T-cell (primary cell): ENCODE measurements around the gene PPDPF. TPM values are rescaled to one million over a fixed set of nuclear protein-coding genes. Genes with fewer than 3 reads are reported as not detected.
"Not testable (repeated sequence)": the region's sequence is repeated elsewhere in the genome, so short reads cannot be mapped to it uniquely, and the experiment has no call there.

Experiments
- ATAC-seq, 4 experiments: fragments of 200-7000 bp in 3 of 4; fragments of 150-1000 bp in 1 of 4; cut with Tn5 transposase; replicated peaks in 1 of 4; 1 replicate in 3 of 4; 2 replicates in 1 of 4; pipeline ENCODE4 v1.10.0; 2021; ENCODE audit warnings: moderate library complexity in 3 of 4, mild to moderate bottlenecking in 2 of 4, moderate number of reproducible peaks in 1 of 4
- CTCF ChIA-PET, 2 donors: fragments of 300-600 bp; sonication (Branson Sonifier 250); formaldehyde crosslinking; loops; one replicate each; lab custom pipeline; 2022; ENCODE audit warnings: antibody characterized with exemption in 2 of 2; lab: Charles Lee
- POLR2A ChIA-PET, 2 donors: fragments of 300-600 bp; sonication (Branson Sonifier 250); formaldehyde crosslinking; loops; one replicate each; lab custom pipeline; 2022; ENCODE audit warnings: antibody characterized with exemption in 2 of 2; lab: Charles Lee
- DNase-seq, 35 experiments: peaks; one replicate each; pipeline versions ENCODE4 v3.0.0 to v3.0.0-alpha.2; 2013 to 2023
- H3K27ac ChIP-seq: one replicate; pipeline ENCODE4 v1.5.1; 2013; ENCODE audit warnings: low read length
- H3K27me3 ChIP-seq, 2 experiments: replicated peaks in 1 of 2; 1 replicate in 1 of 2; 2 replicates in 1 of 2; pipeline versions ENCODE4 v1.6.1 to v1.7.0; 2013; ENCODE audit warnings: low read length in 1 of 2, mixed read lengths in 1 of 2; ENCODE audit not compliant: control insufficient read depth in 2 of 2, insufficient read depth in 2 of 2; ENCODE audit errors: extremely low read depth in 1 of 2
- H3K36me3 ChIP-seq, 2 donors: 1 replicate in 1 of 2; 2 replicates in 1 of 2; pipeline versions ENCODE4 v1.6.1 to v1.7.0; 2013; ENCODE audit warnings: low read length in 1 of 2; ENCODE audit not compliant: control insufficient read depth in 2 of 2, insufficient read depth in 1 of 2; ENCODE audit errors: extremely low read depth in 1 of 2
- H3K4me1 ChIP-seq, 2 experiments: 1 replicate in 1 of 2; 2 replicates in 1 of 2; pipeline versions ENCODE4 v1.6.1 to v1.7.0; 2013; ENCODE audit warnings: low read length in 2 of 2, mixed read lengths in 1 of 2; ENCODE audit not compliant: insufficient read depth in 2 of 2, control insufficient read depth in 1 of 2; ENCODE audit errors: extremely low read depth in 1 of 2
- H3K4me3 ChIP-seq, 2 donors: 1 replicate in 1 of 2; 2 replicates in 1 of 2; pipeline versions ENCODE4 v1.5.1 to v1.7.0; 2013; ENCODE audit warnings: mild to moderate bottlenecking in 2 of 2, low read length in 1 of 2, moderate library complexity in 1 of 2; ENCODE audit not compliant: control insufficient read depth in 1 of 2; ENCODE audit errors: extremely low read depth in 1 of 2
- H3K9me3 ChIP-seq: 2 replicates; pipeline ENCODE4 v1.7.0; 2013
- H3K27ac Mint-ChIP-seq, 2 donors: one replicate each; pipeline ENCODE4 v1.8.0; 2020 to 2021; ENCODE audit warnings: mild to moderate bottlenecking in 2 of 2, mixed read lengths in 2 of 2
- H3K27me3 Mint-ChIP-seq, 2 donors: one replicate each; pipeline ENCODE4 v1.8.0; 2021 to 2022; ENCODE audit warnings: mixed read lengths in 2 of 2
- H3K36me3 Mint-ChIP-seq: one replicate; pipeline ENCODE4 v1.8.0; 2021; ENCODE audit warnings: mixed read lengths
- H3K4me1 Mint-ChIP-seq, 3 donors: one replicate each; pipeline ENCODE4 v1.8.0; 2020 to 2022; ENCODE audit warnings: mixed read lengths in 3 of 3, mild to moderate bottlenecking in 1 of 3
- H3K4me3 Mint-ChIP-seq, 3 donors: one replicate each; pipeline ENCODE4 v1.8.0; 2020 to 2022; ENCODE audit warnings: mild to moderate bottlenecking in 3 of 3, mixed read lengths in 3 of 3, moderate library complexity in 3 of 3
- H3K9me3 Mint-ChIP-seq, 3 donors: one replicate each; pipeline ENCODE4 v1.8.0; 2020 to 2022; ENCODE audit warnings: mixed read lengths in 3 of 3
- WGBS: methylation state at CpG from one replicate; pipeline ENCODE4 v1.1.5; 2013; ENCODE audit warnings: missing lambda C conversion rate; ENCODE audit not compliant: insufficient coverage; 5-methylcytosine and 5-hydroxymethylcytosine counted together
- total RNA-seq, 35 experiments: library from RNA in 6 of 35; stranded (reverse) in 6 of 35; fragments of 120-200 nt in 1 of 35; gene quantifications; one replicate each; pipeline versions ENCODE4 v1.2.1 to v1.2.4 and lab custom pipeline; 2013 to 2026

The PPDPF gene
- total RNA-seq, 5 donors from 2014 or later (not counting 1 experiment from before 2014, with no cell fraction given), result 147 to 320 (median 300) TPM

DNA sequence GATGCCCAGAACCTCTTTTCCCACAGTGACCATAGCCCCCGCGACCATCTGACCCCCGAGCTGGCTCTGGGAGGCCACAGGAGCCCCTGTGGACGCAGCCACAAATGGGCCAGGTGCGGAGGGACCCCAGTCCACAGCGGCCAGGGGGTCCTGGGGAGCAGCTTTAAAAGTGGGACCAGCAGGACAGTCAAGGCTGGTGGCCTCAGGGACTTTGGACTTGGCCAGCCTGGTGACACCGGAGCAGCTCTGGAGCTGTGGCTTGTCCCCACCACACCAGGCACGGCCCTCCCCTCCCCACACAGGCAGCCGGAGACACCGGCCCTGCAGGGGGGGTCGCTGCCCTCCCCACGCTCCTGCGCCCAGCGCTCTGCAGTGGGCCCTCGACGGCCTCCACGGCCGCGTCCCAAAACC, 36.9 kb downstream of the PPDPF start:
- H3K36me3 Mint-ChIP-seq, result peaks cover 12% of the 10 kb centered on the region
- Histone ChIP-seq H3K36me3 (peaks cover 13 to 26% of the 10 kb centered on the region in 2 donors), H3K27me3 (no peaks in the 10 kb centered on the region), H3K4me3 (no peak overlapping the region), H3K27ac (no peak overlapping the region), H3K9me3 (no peaks in the 10 kb centered on the region), H3K4me1 (peaks cover 4 to 24% of the 10 kb centered on the region in 2 experiments)
- peaks cover 8 to 18% (median 8%) of the 10 kb centered on the region in 3 donors for H3K4me1 Mint-ChIP-seq
- ChIA-PET POLR2A (no interaction called here), CTCF (no interaction called here)
- no peaks in the 10 kb centered on the region for H3K27me3 Mint-ChIP-seq
- H3K4me3 Mint-ChIP-seq, result no peak overlapping the region
- ATAC-seq (no peak), DNase-seq (no peak)
- WGBS, result 91% methylated on average over 8 of the region's 19 CpGs
- no peaks in the 10 kb centered on the region for H3K9me3 Mint-ChIP-seq
- H3K27ac Mint-ChIP-seq, result no peak overlapping the region

DNA sequence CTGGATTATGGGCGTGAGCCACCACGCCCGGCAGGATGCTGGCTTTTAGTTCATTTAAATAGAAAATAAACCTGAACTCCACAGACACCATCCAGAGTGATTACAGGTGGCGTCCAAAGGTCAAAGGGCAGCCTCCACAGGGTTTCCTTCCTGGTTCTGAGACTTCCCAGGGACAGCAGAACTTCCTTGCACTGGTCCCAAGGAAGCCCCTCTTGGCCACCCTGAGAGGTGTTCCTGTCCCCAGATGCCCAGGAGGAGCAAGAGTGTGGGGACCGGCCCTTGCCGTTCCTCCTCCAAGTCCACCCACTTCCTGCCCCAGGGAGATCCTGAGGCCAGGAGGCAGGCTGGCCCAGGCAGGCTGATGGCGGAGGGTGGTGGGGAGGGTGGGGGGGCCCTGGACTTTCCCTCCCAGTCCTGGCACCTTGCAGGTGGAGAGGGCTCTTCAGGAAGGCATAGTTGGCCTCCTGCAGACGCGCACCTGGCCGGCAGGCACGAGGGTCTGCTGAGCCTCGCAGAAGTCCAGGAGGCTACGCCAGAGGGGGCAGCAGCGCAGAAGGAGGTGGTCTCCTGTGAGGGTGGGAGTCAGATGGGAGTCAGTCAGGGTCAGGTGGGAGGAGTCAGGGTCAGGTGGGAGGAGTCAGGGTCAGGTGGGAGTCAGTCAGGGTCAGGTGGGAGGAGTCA, 38.4 kb downstream of the PPDPF start:
- Histone ChIP-seq H3K27me3 (no peaks in the 10 kb centered on the region), H3K4me1 (peaks cover 0 to 10% of the 10 kb centered on the region in 2 experiments), H3K9me3 (no peaks in the 10 kb centered on the region), H3K4me3 (no peak overlapping the region), H3K36me3 (peaks cover 14 to 32% of the 10 kb centered on the region in 2 donors), H3K27ac (no peak overlapping the region)
- DNase-seq (no peak), ATAC-seq (no peak)
- Mint-ChIP-seq H3K9me3 (no peaks in the 10 kb centered on the region), H3K27me3 (no peaks in the 10 kb centered on the region), H3K36me3 (peaks cover 12% of the 10 kb centered on the region), H3K4me1 (peaks cover 0 to 11% (median 0%) of the 10 kb centered on the region in 3 donors), H3K27ac (no peak overlapping the region), H3K4me3 (no peak overlapping the region)
- 95% methylated on average over 3 of the region's 14 CpGs for WGBS
- ChIA-PET CTCF (no interaction called here), POLR2A (no interaction called here)

DNA sequence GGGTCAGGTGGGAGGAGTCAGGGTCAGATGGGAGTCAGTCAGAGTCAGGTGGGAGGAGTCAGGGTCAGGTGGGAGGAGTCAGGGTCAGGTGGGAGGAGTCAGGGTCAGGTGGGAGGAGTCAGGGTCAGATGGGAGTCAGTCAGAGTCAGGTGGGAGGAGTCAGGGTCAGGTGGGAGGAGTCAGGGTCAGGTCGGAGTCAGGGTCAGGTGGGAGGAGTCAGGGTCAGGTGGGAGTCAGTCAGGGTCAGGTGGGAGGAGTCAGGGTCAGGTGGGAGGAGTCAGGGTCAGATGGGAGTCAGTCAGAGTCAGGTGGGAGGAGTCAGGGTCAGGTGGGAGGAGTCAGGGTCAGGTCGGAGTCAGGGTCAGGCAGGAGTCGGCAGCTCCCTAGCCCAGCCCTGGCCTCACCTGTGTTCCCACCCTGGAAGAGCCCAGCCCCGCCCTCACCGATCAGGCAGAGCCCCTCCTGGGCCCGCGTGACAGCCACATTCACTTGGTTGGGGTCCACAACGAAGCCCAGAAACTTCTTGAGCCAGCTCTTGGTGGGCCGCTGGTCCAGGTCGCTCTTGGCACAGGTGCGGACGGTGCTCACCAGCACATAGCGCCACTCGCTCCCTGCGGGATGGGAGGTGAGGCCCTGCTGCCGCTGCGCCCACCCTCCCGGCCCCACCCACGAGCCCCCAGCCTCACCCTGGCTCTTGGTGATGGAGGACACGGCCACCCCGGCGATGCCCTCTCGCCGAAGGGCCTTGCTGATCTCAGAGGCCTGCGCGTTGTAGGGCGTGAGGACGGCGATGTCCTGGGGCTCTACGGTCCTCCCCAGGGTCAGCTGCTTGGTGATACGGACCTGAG, 39.1 kb downstream of the PPDPF start:
- H3K27me3 Mint-ChIP-seq, ATAC-seq, H3K4me1 Mint-ChIP-seq, CTCF ChIA-PET, H3K4me3 Mint-ChIP-seq, POLR2A ChIA-PET, H3K4me1 ChIP-seq, H3K9me3 ChIP-seq, H3K27me3 ChIP-seq, H3K4me3 ChIP-seq, H3K27ac ChIP-seq, H3K27ac Mint-ChIP-seq, H3K9me3 Mint-ChIP-seq: not testable (repeated sequence)
- H3K36me3 Mint-ChIP-seq, result peaks cover 15% of the 10 kb centered on the region
- WGBS, result 97% methylated on average over 26 of the region's 31 CpGs
- DNase-seq, result peak in 12 of 35 experiments; percentile 27 to 75 (median 48)
- H3K36me3 ChIP-seq, result peaks cover 14 to 36% of the 10 kb centered on the region in 2 donors

DNA sequence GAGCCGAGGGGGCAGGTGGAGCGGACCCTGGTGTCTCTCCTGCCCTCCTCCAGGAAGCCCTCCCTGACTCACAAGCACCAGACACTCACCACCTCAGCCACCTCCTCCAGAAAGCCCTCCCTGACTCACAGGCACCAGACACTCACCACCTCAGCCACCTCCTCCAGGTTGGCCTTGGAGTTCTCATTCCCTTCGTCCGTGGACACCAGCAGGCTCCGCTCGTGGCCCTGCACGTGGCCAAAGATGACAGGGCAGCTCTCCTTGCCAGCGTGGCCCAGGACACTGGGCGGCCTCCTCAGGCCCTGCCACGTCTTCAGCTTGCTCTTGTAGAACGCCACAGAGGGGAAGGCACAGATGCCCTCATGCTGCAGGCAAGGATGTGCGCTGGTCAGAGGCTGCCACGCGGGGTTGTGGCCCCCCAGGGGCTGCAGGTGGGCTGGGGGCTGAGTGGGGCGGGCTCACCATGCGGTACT, 39.8 kb downstream of the PPDPF start:
- H3K27me3 Mint-ChIP-seq, result no peaks in the 10 kb centered on the region
- no peaks in the 10 kb centered on the region for H3K27me3 ChIP-seq
- H3K4me1 Mint-ChIP-seq, result peaks cover 0 to 3% (median 0%) of the 10 kb centered on the region in 3 donors
- DNase-seq (no peak), ATAC-seq (no peak)
- no peak overlapping the region for H3K27ac Mint-ChIP-seq
- no peaks in the 10 kb centered on the region for H3K9me3 ChIP-seq
- H3K4me1 ChIP-seq, result no peaks in the 10 kb centered on the region
- no peak overlapping the region for H3K27ac ChIP-seq
- H3K36me3 ChIP-seq, result peaks cover 14 to 41% of the 10 kb centered on the region in 2 donors
- CTCF ChIA-PET, result no interaction called here
- whole genome bisulfite sequencing, result 93% methylated on average over 16 of the region's 16 CpGs
- no peaks in the 10 kb centered on the region for H3K9me3 Mint-ChIP-seq
- no peak overlapping the region for H3K4me3 ChIP-seq
- POLR2A ChIA-PET, result no interaction called here
- peaks cover 16% of the 10 kb centered on the region for H3K36me3 Mint-ChIP-seq
- H3K4me3 Mint-ChIP-seq, result no peak overlapping the region

DNA sequence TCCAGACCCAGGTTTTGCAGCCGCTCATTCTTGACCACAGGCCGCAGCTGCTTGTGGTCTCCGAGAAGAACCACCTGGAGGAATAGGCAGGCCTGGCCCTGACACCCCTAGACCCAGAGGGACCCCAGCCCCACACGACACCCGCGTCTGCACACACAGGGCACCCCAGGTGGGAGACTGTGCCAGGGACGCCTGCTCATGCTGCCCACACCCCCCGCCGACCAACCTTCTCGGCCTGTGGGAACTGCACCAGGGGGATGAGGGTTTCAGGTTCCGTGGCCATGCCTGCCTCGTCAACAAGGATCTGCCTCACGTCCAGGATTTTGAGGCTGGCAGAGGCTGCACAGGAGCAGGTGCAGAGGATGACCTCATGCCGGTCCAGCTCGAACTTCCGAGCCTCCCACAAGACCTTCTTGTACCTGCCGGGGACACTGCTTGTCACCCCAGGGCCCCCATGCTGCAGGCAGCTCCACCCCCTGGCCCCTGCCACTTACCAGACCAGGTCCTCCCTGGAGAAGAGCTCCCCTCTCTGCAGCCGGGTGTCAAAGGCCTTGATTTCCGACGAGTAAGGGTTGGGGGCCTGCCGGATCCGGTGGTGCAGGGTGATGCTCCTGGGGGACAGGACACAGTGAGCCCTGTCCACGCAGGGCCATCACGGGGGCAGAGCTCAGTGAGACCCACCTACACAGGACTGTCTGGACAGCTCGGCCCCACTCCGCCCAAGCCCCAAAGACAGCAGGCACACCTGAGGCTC, 40.5 kb downstream of the PPDPF start:
- H3K9me3 Mint-ChIP-seq, result no peaks in the 10 kb centered on the region
- POLR2A ChIA-PET, result no interaction called here
- Histone ChIP-seq H3K4me3 (no peak overlapping the region), H3K9me3 (no peaks in the 10 kb centered on the region), H3K27ac (no peak overlapping the region), H3K4me1 (no peaks in the 10 kb centered on the region), H3K36me3 (peaks cover 16 to 43% of the 10 kb centered on the region in 2 donors), H3K27me3 (no peaks in the 10 kb centered on the region)
- peaks cover 0 to 3% (median 0%) of the 10 kb centered on the region in 3 donors for H3K4me1 Mint-ChIP-seq
- 96% methylated on average over 25 of the region's 26 CpGs for WGBS
- no peak overlapping the region for H3K4me3 Mint-ChIP-seq
- no peaks in the 10 kb centered on the region for H3K27me3 Mint-ChIP-seq
- peaks cover 20% of the 10 kb centered on the region for H3K36me3 Mint-ChIP-seq
- no peak for ATAC-seq
- CTCF ChIA-PET, result no interaction called here
- no peak for DNase-seq
- H3K27ac Mint-ChIP-seq, result no peak overlapping the region
